PC-9 (cell line): ENCODE results near the gene APBA2.

Experiments used
- CTCF ChIP-seq: fragments of 200-600 bp; sonication (generic); conservative IDR thresholded peaks from 2 replicates; pipeline ENCODE4 v1.6.1; 2017; ENCODE audit warnings: mixed run types, antibody characterized with exemption, mild to moderate bottlenecking, moderate library complexity
- EZH2 ChIP-seq: fragments of 200-600 bp; sonication (generic); IDR thresholded peaks from 2 replicates; pipeline ENCODE4 v1.8.0; 2017; ENCODE audit warnings: antibody characterized with exemption, low read depth

- TF ChIP-seq CTCF (no peak), EZH2 (no peak)
These were observed 211.4 kb downstream of the APBA2 start for GRCh38 chr15:29097168-29097567.
